SK-N-SH (cell line): ENCODE measurements around the gene ZDHHC11B. TPM values are rescaled to one million over a fixed set of nuclear protein-coding genes. Genes with fewer than 3 reads are reported as not detected.

ENCODE experiments used
- CTCF ChIA-PET: fragments of 300-600, 350-600 bp; formaldehyde crosslinking; extraction: SDS; loops from one replicate; lab custom pipeline; 2021; lab: Yijun Ruan, JAX
- POLR2A ChIA-PET: fragments of 350-600 bp; sonication (Branson Sonifier 250); formaldehyde crosslinking; extraction: SDS; loops from one replicate; lab custom pipeline; 2020; ENCODE audit warnings: antibody characterized with exemption, inconsistent platforms; lab: Yijun Ruan, JAX
- DNase-seq: peaks from one replicate; pipeline ENCODE4 v3.0.0; 2012
- H2AFZ ChIP-seq: fragments of 200-600 bp; sonication (generic); 2 replicates; pipeline ENCODE4 v1.8.1; 2016; ENCODE audit warnings: antibody characterized with exemption, mild to moderate bottlenecking, low read depth
- H3F3A ChIP-seq: fragments of 200-600 bp; sonication (generic); replicated peaks from 2 replicates; pipeline ENCODE3; 2016; ENCODE audit warnings: antibody characterized with exemption, mild to moderate bottlenecking; ENCODE audit not compliant: insufficient read depth
- H3K27ac ChIP-seq, 2 experiments: fragments of 200-500 bp in 1 of 2; fragments of 200-600 bp in 1 of 2; sonication (Bioruptor generic) in 1 of 2; sonication (generic), shearing (Covaris generic) in 1 of 2; 2 replicates each; pipeline versions ENCODE4 v1.5.1 to v1.6.1; 2014 to 2016; ENCODE audit warnings: low read depth in 2 of 2, inconsistent platforms in 1 of 2, low read length in 1 of 2, mild to moderate bottlenecking in 1 of 2, mixed read lengths in 1 of 2
- H3K27me3 ChIP-seq: fragments of 200-600 bp; sonication (generic), shearing (Covaris generic); 2 replicates; pipeline ENCODE4 v1.6.1; 2016; ENCODE audit warnings: mixed run types; ENCODE audit not compliant: insufficient read depth
- H3K36me3 ChIP-seq, 2 experiments: fragments of 200-500 bp in 1 of 2; fragments of 200-600 bp in 1 of 2; sonication (Bioruptor generic) in 1 of 2; sonication (generic) in 1 of 2; replicated peaks in 1 of 2; 2 replicates each; pipeline versions ENCODE3 to v1.5.1; 2014 to 2016; ENCODE audit warnings: low read length in 1 of 2, mild to moderate bottlenecking in 1 of 2; ENCODE audit not compliant: insufficient read depth in 2 of 2, control insufficient read depth in 1 of 2
- H3K4me1 ChIP-seq, 2 experiments: fragments of 200-500 bp in 1 of 2; fragments of 200-600 bp in 1 of 2; sonication (Bioruptor generic) in 1 of 2; sonication (generic), shearing (Covaris generic) in 1 of 2; 2 replicates each; pipeline versions ENCODE4 v1.5.1 to v1.6.1; 2014 to 2016; ENCODE audit warnings: low read depth in 1 of 2, low read length in 1 of 2, mixed run types in 1 of 2; ENCODE audit not compliant: insufficient read depth in 2 of 2, control insufficient read depth in 1 of 2
- H3K4me2 ChIP-seq: fragments of 200-600 bp; sonication (generic), shearing (Covaris generic); 2 replicates; pipeline ENCODE4 v1.6.1; 2017; ENCODE audit warnings: mixed run types
- H3K4me3 ChIP-seq, 2 experiments: fragments of 200-500 bp in 1 of 2; fragments of 200-600 bp in 1 of 2; sonication (Bioruptor generic) in 1 of 2; sonication (generic), shearing (Covaris generic) in 1 of 2; 2 replicates each; pipeline versions ENCODE4 v1.5.1 to v1.8.1; 2014 to 2016; ENCODE audit warnings: low read depth in 2 of 2, inconsistent platforms in 1 of 2, low read length in 1 of 2, mild to moderate bottlenecking in 1 of 2, mixed read lengths in 1 of 2, moderate library complexity in 1 of 2
- H3K79me2 ChIP-seq: fragments of 200-600 bp; sonication (generic); 2 replicates; pipeline ENCODE4 v1.8.1; 2017; ENCODE audit warnings: mild to moderate bottlenecking; ENCODE audit not compliant: insufficient read depth
- H3K9ac ChIP-seq: fragments of 200-600 bp; sonication (generic); 2 replicates; pipeline ENCODE4 v1.6.1; 2017; ENCODE audit warnings: mixed run types
- H3K9me2 ChIP-seq: fragments of 200-600 bp; sonication (generic); 2 replicates; pipeline ENCODE4 v1.6.1; 2017; ENCODE audit warnings: mixed run types
- H3K9me3 ChIP-seq: fragments of 200-600 bp; sonication (generic); 2 replicates; pipeline ENCODE4 v1.6.1; 2017; ENCODE audit warnings: mixed run types, mild to moderate bottlenecking, moderate library complexity
- H4K20me1 ChIP-seq: fragments of 200-600 bp; sonication (generic); 2 replicates; pipeline ENCODE4 v1.6.1; 2017; ENCODE audit warnings: mild to moderate bottlenecking, mixed run types; ENCODE audit not compliant: insufficient read depth
- FOSL2 ChIP-seq: IDR thresholded peaks from 2 replicates; pipeline ENCODE4 v1.4.0; 2012; ENCODE audit warnings: low read depth, mild to moderate bottlenecking, moderate library complexity, borderline replicate concordance
- FOXJ3 ChIP-seq: sonication (generic); formaldehyde crosslinking; IDR thresholded peaks from 2 replicates; pipeline ENCODE4 v1.5.1; 2020; ENCODE audit warnings: mild to moderate bottlenecking, missing genetic modification reagents
- IRF3 ChIP-seq: fragments of 150-350 bp; IDR thresholded peaks from 2 replicates; pipeline ENCODE4 v1.6.1; 2016; ENCODE audit warnings: mild to moderate bottlenecking, low read depth, low read length
- MEF2A ChIP-seq: IDR thresholded peaks from 2 replicates; pipeline ENCODE4 v1.4.0; 2012; ENCODE audit warnings: low read depth, borderline replicate concordance
- NFIC ChIP-seq: IDR thresholded peaks from 2 replicates; pipeline ENCODE4 v1.4.0; 2012; ENCODE audit warnings: borderline replicate concordance
- RAD21 ChIP-seq: IDR thresholded peaks from 2 replicates; pipeline ENCODE4 v1.6.1; 2012; ENCODE audit warnings: mild to moderate bottlenecking, low read length
- RFX5 ChIP-seq: IDR thresholded peaks from 2 replicates; pipeline ENCODE4 v1.6.1; 2012; ENCODE audit warnings: mild to moderate bottlenecking, improper control_type of control experiment, low read length
- RXRA ChIP-seq: IDR thresholded peaks from 2 replicates; pipeline ENCODE4 v1.4.0; 2012; ENCODE audit warnings: low read depth, mild to moderate bottlenecking, borderline replicate concordance
- SIN3A ChIP-seq: IDR thresholded peaks from 2 replicates; pipeline ENCODE4 v1.6.1; 2012; ENCODE audit warnings: low read depth, mild to moderate bottlenecking, low read length, moderate library complexity, borderline replicate concordance
- TAF1 ChIP-seq: IDR thresholded peaks from 2 replicates; pipeline ENCODE4 v1.6.1; 2012; ENCODE audit warnings: low read depth, mild to moderate bottlenecking, low read length, moderate library complexity, borderline replicate concordance
- TEAD4 ChIP-seq: IDR thresholded peaks from 2 replicates; pipeline ENCODE4 v1.4.0; 2012; ENCODE audit warnings: mild to moderate bottlenecking, borderline replicate concordance; ENCODE audit not compliant: insufficient read depth
- YY1 ChIP-seq: IDR thresholded peaks from 2 replicates; pipeline ENCODE4 v1.4.0; 2012; ENCODE audit warnings: low read depth, mild to moderate bottlenecking
- WGBS: methylation state at CpG from one replicate; pipeline ENCODE4 v1.1.6; 2017; ENCODE audit warnings: low lambda C conversion rate; 5-methylcytosine and 5-hydroxymethylcytosine counted together
- polyA plus RNA-seq, 3 experiments: library from polyadenylated mRNA; depleted of rRNA; stranded (reverse); fragments of >200 nt; gene quantifications; 2 replicates each; pipeline ENCODE4 v1.2.3, GENCODE V29; 2012

The ZDHHC11B gene
- polyA plus RNA-seq, 1 of the 3 experiments (the other 2 are of a cell fraction) = not detected

- TF ChIP-seq NFIC = no peak
These were observed 24.7 kb downstream of the ZDHHC11B start (continued) for GRCh38 chr5:759781-760362.

- H3K9me3 ChIP-seq = no peaks in the 10 kb centered on the region
- no peaks in the 10 kb centered on the region for H4K20me1 ChIP-seq
- no peaks in the 10 kb centered on the region for H3F3A ChIP-seq
- TF ChIP-seq NFIC (no peak), RXRA (no peak), YY1 (no peak), MEF2A (no peak), FOXJ3 (CRISPR knock-in tag) (no peak), RFX5 (no peak), TEAD4 (no peak), SIN3A (no peak), FOSL2 (no peak), TAF1 (no peak), RAD21 (no peak)
- TF ChIP-seq, all 33 proteins: peak for 0
- Histone ChIP-seq H3K36me3 (no peaks in the 10 kb centered on the region), H2AFZ (no peak overlapping the region), H3K79me2 (no peaks in the 10 kb centered on the region), H3K4me3 (no peak overlapping the region), H3K4me1 (peaks cover 0 to 16% of the 10 kb centered on the region in 2 experiments; a peak in 1 of 4 replicates), H3K4me2 (no peak overlapping the region), H3K27ac (no peak overlapping the region), H3K9ac (no peak overlapping the region), H3K9me2 (no peaks in the 10 kb centered on the region), H3K27me3 (no peaks in the 10 kb centered on the region; the same call in 1 of the 2 replicates)
- ChIA-PET CTCF (interaction anchor here (1.1 to 2.1 kb wide), 3 partner anchors 85 to 144 kb away, joined by 4 to 7 read pairs (median 5); no protein-coding TSS in a partner anchor), POLR2A (no interaction called here)
- WGBS = 61% methylated on average over 33 of the region's 33 CpGs
- DNase-seq = peak; percentile 58
These were observed 25.3 kb downstream of the ZDHHC11B start for GRCh38 chr5:759111-759751.

- Histone ChIP-seq H3F3A (no peaks in the 10 kb centered on the region), H3K9me2 (no peaks in the 10 kb centered on the region), H3K4me1 (peaks cover 0 to 16% of the 10 kb centered on the region in 2 experiments; a peak in 1 of 4 replicates), H3K4me2 (no peak overlapping the region), H3K4me3 (no peak overlapping the region), H3K27ac (no peak overlapping the region), H4K20me1 (no peaks in the 10 kb centered on the region), H3K36me3 (no peaks in the 10 kb centered on the region), H3K9ac (no peak overlapping the region), H3K27me3 (no peaks in the 10 kb centered on the region; the same call in 1 of the 2 replicates), H3K9me3 (no peaks in the 10 kb centered on the region)
- no peak for DNase-seq
- ChIA-PET CTCF (interaction anchor here (1.1 to 2.1 kb wide), 4 partner anchors 85 to 144 kb away, joined by 4 to 7 read pairs (median 4); no protein-coding TSS in a partner anchor), POLR2A (interaction anchor here (0.6 kb wide), 1 partner anchor 133 kb away, joined by 3 read pairs; no protein-coding TSS in a partner anchor)
- 68% methylated on average over 15 of the region's 15 CpGs for WGBS
- TF ChIP-seq IRF3 = no peak
- no peak for TF ChIP-seq SIN3A
- TF ChIP-seq, all 33 proteins: peak for 0
- Histone ChIP-seq H2AFZ (no peak overlapping the region), H3K79me2 (no peaks in the 10 kb centered on the region)
These were observed 25.9 kb downstream of the ZDHHC11B start for GRCh38 chr5:758698-759053.
